ENCODE measurements around the gene RSBN1.
"Not testable (repeated sequence)": the region's sequence is repeated elsewhere in the genome, so short reads cannot be mapped to it uniquely, and the experiment has no call there.

The RSBN1 gene

GRCh38 chr1:113857776-113858175, 45.5 kb upstream of the RSBN1 start:
- no peak for TF ChIP-seq CTCF (IDR thresholded peaks at IDR 0.05; ENCODE audit: low read depth, low read length)
- no peaks in the 10 kb centered on the region for H3K4me1 ChIP-seq

GRCh38 chr1:113856401-113856790, 44.1 kb upstream of the RSBN1 start:
- Histone ChIP-seq H3K4me1 (no peaks in the 10 kb centered on the region), H3K27me3 (no peaks in the 10 kb centered on the region), H3K9me3 (no peaks in the 10 kb centered on the region), H3K4me3 (ENCODE audit: low read depth, low read length) (no peak overlapping the region), H3K36me3 (no peaks in the 10 kb centered on the region)
- DNase-seq = no peak
- no peak for TF ChIP-seq CTCF (IDR thresholded peaks at IDR 0.05; ENCODE audit: low read depth, low read length)

More at GRCh38 chr1:113857776-113858175, 45.5 kb upstream of the RSBN1 start:
- Histone ChIP-seq H3K9me3 (no peaks in the 10 kb centered on the region), H3K27me3 (no peaks in the 10 kb centered on the region), H3K36me3 (no peaks in the 10 kb centered on the region), H3K4me3 (ENCODE audit: low read depth, low read length) (no peak overlapping the region)
- DNase-seq = no peak

- no peak for TF ChIP-seq CTCF (IDR thresholded peaks at IDR 0.05; ENCODE audit: low read depth, low read length)
- no peaks in the 10 kb centered on the region for H3K9me3 ChIP-seq
- H3K36me3 ChIP-seq = no peaks in the 10 kb centered on the region
- no peaks in the 10 kb centered on the region for H3K27me3 ChIP-seq
- no peaks in the 10 kb centered on the region for H3K4me1 ChIP-seq
- no peak for DNase-seq
- no peak overlapping the region for H3K4me3 ChIP-seq (ENCODE audit: low read depth, low read length)
Observed at GRCh38 chr1:113855630-113856400, 43.5 kb upstream of the RSBN1 start.

- Histone ChIP-seq H3K27me3 (no peaks in the 10 kb centered on the region), H3K4me3 (ENCODE audit: low read depth, low read length) (no peak overlapping the region), H3K36me3 (no peaks in the 10 kb centered on the region), H3K9me3 (no peaks in the 10 kb centered on the region), H3K4me1 (no peaks in the 10 kb centered on the region)
- TF ChIP-seq CTCF (IDR thresholded peaks at IDR 0.05; ENCODE audit: low read depth, low read length) = no peak
- no peak for DNase-seq
Observed at GRCh38 chr1:113854234-113854633, 42.0 kb upstream of the RSBN1 start.

- not testable (repeated sequence) for H3K36me3 ChIP-seq; H3K27me3 ChIP-seq; DNase-seq; H3K4me1 ChIP-seq; H3K4me3 ChIP-seq (ENCODE audit: low read depth, low read length); H3K9me3 ChIP-seq
Observed at GRCh38 chr1:113852694-113853093, 40.4 kb upstream of the RSBN1 start.

- no peaks in the 10 kb centered on the region for H3K9me3 ChIP-seq
- no peaks in the 10 kb centered on the region for H3K36me3 ChIP-seq
- no peaks in the 10 kb centered on the region for H3K27me3 ChIP-seq
- no peaks in the 10 kb centered on the region for H3K4me1 ChIP-seq
- TF ChIP-seq CTCF (IDR thresholded peaks at IDR 0.05; ENCODE audit: low read depth, low read length) = no peak
- H3K4me3 ChIP-seq (ENCODE audit: low read depth, low read length) = no peak overlapping the region
- no peak for DNase-seq
Observed at GRCh38 chr1:113850127-113850796, 38.0 kb upstream of the RSBN1 start.

Measured in BE2C (cell line).